Muscle of back (tissue), 11 donors: ENCODE measurements around the gene PPP1R26. TPM values are rescaled to one million over a fixed set of nuclear protein-coding genes. Genes with fewer than 3 reads are reported as not detected.
"Not testable (repeated sequence)": the region's sequence is repeated elsewhere in the genome, so short reads cannot be mapped to it uniquely, and the experiment has no call there.

Experiments
- DNase-seq, 3 donors: peaks; one replicate each; pipeline versions ENCODE4 v3.0.0 to v3.0.0-alpha.2; 2013
- polyA plus RNA-seq, 10 donors: library from polyadenylated mRNA; unstranded; fragments of 120-200 nt; gene quantifications; one replicate each; pipeline ENCODE4 v1.2.1, GENCODE V29; 2013; ENCODE audit not compliant: insufficient read length in 10 of 10

The PPP1R26 gene
- polyA plus RNA-seq, 10 donors: 8.8 to 14.1 (median 9.9) TPM

DNA sequence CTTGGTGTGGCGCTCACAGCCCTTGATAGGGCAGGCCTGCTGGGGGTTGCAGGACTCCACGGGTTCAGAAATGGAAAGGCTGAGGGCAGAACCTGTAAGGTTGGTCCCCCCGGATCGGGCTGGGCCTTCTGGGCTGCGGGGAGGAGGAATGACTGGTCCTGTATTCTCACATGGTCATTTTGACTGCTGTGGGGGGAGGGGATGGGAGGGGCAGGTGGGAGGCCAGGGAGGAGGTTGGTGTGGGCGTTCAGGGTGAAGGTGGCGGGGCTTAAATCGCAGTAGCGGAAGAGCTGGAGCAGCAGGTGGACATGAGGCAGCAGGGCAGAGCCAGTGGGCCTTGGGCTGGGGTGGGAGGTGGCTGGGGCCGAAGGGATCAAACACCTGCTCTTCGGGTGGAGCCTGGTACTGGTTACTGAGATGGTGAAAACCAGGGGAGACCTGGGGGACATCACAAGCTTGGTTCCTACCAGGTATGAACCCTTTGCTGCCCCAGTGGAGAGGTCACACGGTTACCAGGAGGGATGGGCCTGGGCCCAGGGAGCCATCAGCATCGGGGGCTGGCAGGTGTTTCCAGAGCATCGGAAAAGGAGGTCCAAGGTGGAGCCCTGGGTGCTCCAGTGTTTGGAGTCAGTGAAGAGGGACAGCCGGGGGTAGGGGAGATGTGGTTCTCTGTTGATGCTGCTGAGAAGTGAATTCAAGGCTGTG, 22.7 kb downstream of the PPP1R26 start:
- DNase-seq: no peak

DNA sequence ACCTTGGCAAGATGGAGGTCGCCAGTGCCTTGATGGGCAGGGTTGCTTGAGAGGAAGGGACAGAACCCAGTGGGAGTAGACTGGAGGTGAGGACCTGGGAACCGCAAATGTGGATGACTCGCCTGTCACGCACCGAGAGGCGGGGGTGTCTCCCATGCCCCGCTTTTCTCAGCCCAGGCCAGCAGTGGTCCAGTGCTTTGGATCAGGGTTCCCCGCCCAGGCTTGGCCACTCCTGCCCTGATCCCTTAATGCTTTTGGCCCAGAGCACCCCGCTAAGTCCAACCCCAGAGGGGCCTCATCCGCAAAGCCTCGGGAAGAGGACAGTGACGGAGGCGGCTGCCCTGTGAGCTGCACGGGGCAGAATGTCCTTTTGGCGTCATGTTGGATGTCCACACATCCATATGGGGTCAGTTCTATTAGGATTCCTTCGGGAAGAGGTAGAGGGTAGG, 23.3 kb downstream of the PPP1R26 start:
- DNase-seq: no peak

DNA sequence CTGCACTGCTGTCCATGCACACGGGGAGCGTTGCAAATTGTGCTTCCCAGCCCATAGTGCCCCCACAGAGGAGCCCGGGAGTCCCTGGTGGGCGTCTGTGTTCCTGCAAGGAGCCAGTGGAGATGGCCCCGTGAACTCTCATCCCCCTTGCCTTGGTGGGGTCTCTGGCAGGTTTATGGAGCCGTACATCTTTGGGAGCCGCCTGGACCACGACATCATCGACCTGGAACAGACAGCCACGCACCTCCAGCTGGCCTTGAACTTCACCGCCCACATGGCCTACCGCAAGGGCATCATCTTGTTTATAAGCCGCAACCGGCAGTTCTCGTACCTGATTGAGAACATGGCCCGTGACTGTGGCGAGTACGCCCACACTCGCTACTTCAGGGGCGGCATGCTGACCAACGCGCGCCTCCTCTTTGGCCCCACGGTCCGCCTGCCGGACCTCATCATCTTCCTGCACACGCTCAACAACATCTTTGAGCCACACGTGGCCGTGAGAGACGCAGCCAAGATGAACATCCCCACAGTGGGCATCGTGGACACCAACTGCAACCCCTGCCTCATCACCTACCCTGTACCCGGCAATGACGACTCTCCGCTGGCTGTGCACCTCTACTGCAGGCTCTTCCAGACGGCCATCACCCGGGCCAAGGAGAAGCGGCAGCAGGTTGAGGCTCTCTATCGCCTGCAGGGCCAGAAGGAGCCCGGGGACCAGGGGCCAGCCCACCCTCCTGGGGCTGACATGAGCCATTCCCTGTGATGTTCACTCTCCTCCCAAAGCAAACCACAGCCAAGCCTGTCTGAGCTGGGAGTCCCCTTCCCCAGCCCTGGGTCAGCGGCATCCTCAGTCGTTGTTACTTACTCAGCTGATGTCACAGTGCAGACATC, 24.0 kb downstream of the PPP1R26 start:
- no peak for DNase-seq

DNA sequence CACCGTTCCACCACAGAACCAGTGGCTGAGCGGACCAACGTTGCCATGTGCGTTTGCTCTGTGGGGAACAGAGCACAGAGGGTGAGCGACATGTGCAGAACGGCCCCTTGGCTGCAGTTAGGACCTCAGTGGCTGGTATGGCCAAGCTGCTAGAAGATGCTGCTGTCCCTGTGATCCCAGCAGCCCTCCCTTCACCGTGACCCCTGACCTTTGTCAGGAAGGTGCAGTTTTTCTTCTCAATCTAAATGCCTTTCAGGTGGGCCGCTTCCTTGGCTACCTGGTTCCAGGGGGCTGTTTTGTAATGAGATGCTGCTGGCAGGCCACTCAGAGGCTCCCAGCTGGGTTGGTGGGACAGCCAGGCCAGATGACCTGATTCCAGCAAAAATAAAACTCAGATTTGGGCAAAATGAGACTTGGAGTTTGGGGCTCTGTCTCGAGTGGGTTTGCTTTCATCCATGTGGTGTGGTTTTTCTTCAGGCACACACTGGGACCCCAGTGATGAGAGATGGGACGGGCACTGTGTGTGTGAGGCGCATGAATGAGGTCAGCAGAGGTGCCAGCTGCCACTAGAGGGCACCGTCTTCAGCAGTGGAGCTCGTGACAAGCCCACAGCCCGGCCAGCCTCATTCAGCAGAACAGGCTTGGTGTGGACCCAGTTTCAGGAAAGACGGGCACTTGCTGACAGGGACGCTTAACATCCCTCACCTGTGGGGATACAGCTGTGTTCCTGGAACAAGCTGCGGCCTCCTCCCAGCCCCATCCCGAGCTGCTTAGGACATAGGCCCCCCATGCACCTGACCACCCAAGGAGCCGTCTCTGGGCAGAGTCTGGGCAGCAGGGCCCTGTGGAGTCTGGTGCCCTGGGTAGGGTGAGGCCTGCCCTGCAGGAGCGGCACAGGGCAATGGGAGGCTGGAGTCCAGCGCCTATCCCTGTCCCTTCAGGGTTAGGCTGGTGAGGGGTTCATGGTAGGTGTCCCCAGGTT, 25.0 kb downstream of the PPP1R26 start:
- peak in 2 of 3 donors; percentile 32 to 55 for DNase-seq

DNA sequence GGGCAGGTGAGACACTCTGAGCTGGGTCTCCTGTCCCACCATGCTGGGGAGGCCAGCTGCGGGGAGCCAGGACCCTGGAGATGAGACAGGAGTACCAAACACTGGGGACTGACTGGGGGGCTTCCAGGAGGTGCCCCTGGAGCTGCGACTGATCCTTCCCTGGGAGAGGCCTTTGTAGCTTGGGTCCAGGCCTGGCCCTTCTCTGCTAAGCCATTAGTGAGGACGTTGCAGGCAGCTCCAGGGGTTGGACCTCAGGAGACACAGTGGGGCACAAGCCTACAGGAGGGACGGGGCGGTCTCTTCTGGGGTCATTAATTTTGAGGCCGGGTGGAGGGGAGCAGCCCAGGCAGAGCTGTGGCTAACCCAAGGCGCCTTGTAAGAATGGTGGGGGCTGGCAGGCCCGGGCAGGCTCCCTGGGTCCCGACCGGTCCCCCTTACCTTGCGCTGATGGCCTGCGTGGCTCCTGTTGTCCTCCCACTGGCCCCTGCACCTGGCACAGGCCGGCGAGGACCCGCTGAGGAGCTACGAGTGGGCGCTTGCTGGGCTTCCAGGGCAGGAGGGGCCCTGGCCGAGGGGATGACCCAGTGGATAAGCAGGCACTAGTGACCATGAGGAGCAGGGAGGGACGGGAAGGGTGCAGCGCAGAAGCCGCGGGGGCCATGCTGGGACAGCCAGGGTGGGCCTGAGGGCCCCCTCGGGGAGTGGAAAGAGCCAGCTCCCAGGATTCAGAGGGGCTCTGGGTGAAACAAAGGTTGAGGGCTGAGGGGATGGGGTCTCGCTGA, 26.0 kb downstream of the PPP1R26 start:
- DNase-seq: no peak

DNA sequence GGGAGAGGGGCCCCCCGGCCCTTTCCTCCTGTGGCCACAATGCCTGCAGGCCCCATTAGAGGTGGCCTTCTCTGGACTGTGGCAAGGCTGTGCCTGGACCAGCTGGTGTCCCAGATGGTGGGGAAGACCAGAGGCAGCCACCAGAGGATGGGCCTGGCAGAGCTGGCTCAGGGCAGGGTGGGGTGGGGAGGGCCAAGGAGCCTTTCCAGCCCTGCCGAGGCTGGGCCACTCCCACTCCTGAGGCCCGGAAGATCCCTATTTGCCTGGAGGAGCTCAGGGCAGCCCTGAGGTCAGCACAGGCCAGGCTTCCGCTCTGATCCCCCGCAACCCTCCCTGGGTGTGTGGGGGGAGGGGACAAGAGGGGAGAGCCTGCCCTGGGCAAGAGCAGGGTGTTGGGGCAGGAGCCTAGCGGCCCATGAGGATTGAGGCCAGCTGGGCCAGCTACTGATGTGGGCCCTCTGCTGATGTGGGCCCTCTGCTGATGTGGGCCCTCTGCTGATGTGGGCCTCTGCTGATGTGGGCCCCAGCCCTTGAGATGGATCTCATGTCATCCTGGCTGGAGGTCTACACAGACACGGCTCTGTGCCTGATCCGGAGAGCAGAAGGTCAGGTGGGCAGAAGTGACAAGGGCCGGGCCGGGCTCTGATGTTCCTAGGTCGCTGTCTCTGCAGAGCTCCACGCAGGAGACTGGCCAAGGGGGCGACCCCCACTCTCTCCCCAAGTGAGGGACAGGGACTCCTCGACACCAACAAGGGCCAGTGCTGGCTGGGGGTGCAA, 26.9 kb downstream of the PPP1R26 start:
- no peak for DNase-seq

DNA sequence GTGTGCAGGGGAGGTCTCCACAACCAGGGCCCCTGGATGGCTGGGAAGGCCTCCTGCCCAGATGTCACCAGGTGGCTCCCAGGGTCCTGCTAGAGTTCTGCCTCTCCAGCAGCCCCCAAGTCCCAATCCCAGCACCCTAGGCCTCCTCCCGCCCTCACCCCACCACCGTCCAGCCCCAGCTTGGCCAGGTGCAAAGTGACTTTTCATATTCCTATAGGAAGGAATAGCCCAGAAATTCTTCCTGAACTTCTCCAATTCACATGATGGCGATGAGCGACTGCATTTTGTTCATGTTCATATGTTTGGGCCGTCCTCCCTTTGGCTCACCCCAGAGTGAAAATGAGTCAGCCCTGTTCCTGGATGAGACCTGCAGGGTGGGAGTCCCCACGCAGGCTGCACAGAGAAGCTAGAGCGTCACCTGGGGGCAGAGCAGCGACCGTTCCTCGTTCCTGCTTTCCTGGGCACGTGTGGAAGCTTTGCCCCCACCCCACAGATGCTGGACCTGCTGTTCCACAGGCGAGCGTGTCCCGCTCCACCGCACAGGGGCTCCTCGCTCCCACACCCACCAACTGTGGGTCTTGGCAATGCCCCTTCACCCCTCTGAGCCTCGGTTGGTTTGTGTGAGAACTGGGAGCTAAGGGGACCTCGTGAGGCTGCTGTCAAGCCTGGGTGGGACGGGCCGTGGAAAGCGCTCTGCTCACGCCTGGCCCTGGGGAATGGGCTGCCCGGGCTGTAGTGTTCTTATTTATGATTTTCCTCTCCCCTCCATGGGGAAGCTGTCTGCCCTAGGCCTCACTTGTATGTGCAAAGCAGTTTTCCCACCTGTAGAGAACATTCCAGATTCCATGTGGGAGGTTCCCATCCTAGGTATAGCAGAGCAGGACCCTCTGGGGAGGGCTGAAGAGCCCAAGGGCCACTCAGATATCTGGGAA, 27.8 kb downstream of the PPP1R26 start:
- no peak for DNase-seq

DNA sequence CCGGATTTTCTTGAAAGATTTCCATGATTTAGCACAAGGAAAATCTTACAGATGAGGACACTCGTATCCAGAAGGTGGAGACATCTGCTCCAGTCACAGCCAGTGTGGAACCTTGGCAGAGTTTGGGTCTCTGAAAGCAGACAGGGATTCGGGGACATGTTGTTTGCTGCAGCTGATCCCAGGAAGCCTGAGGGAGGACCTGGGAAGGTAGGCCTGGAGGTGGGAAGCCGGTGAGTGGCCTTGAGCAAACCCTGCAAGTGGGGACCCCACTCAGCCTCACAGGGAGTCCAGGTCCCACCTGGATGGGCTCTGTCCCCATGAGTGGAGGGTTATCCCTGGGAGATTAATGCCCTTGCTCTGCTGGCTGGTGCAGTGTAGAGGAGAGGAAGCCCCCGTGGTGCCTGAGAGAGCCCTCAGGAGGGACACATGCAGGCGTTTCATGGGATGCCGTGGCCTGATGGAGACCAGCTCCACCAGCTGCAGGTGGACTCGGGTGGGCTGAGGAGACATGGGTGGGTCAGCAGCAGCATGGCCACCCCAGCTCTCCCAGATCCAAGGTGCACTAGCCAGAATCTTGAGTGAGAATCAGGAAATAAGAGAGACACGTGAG, 28.7 kb downstream of the PPP1R26 start:
- DNase-seq: no peak

DNA sequence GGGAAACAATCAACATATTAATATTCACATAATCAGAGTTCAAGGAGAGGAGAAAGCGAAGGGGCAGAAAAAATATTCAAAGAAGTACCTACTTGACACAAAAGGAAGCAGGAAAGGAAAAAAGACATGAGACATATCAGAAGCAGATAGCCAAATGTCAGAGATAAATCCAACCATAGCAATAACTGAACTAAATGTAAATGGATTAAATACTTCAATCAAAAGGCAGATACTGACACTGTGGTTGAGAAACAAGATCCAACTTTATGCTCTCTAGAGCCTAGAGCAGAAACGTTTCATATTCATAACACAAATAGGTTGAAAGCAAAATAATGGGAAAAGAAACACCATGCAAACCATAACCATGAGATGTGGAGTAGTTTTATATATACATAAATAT, 29.9 kb downstream of the PPP1R26 start:
- DNase-seq: no peak

DNA sequence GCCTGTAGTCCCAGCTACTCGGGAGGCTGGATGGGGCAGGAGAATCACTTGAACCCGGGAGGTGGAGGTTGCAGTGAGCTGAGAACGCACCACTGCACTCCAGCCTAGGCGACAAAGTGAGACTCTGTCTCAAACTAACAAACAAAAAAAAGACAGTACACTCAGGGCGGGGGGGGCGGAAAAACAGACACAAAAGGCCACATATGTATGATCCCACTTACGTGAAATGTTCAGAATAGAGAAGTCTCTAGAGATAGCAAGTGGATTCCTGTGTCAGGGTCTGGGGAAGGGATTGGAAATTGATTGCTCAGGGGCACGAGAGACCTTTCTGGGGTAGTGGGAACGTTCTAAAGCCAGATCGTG, 32.6 kb downstream of the PPP1R26 start:
- DNase-seq: no peak

DNA sequence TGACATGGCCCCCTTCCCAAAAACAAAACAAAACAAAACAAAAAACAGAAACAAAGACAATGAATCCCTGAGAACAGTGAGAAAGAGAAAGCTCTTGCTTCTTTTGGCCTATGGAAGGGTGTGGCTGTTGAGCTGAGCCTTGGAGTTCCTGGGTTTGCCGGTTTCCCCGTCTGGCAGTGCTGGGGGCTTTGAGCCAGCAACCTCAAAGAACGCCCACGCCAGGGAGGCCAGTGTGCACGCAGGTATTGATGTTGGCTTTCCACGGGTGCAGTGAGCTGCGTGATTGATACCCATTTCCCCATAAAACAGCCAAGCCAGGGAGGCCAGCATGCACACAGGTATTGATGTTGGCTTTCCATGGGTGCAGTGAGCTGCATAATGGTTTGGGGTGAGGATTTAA, 33.3 kb downstream of the PPP1R26 start:
- no peak for DNase-seq

DNA sequence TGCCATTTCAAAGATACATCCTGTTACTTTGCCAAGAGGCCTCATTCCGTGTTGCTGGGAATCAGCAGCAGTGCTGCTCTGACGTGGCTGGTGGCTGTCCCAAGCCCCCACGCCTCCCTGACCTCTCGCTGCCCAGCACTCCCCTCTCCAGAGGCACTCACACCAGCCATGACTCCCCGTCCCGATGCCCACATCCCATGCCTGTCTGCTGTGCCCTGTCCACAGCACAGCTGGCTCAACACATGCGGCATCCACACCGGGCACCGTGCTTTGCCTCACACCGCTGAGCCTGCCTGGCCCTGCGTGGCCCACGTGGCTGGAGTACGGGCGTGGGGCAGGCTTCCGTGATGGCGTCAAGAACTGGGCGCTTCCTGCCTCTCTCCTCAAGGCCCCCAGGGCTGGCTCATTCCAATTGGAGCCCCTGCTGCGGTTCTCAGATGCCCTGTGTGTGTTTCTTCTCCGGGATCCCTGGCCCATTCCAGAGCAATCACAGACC, 33.8 kb downstream of the PPP1R26 start:
- DNase-seq: no peak

DNA sequence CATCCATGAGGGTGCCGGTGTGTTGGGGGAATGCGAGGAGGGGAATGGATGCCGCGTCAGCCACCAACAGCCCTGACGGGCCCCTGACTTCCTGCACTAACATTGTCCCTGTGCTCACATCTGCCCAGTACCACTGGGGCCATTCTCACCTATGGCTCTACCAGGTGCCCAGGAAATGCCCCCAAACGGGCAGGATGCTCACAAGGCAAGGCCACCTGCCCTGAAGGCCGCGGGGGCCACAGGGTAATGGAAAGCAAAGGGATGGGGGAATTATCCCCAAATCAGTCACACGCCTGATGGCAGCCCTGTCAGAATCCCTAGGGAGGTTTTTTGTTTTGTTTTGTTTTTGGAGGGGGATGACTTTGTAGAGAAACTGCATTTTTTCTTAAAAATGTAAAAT, 34.3 kb downstream of the PPP1R26 start:
- not testable (repeated sequence) for DNase-seq

DNA sequence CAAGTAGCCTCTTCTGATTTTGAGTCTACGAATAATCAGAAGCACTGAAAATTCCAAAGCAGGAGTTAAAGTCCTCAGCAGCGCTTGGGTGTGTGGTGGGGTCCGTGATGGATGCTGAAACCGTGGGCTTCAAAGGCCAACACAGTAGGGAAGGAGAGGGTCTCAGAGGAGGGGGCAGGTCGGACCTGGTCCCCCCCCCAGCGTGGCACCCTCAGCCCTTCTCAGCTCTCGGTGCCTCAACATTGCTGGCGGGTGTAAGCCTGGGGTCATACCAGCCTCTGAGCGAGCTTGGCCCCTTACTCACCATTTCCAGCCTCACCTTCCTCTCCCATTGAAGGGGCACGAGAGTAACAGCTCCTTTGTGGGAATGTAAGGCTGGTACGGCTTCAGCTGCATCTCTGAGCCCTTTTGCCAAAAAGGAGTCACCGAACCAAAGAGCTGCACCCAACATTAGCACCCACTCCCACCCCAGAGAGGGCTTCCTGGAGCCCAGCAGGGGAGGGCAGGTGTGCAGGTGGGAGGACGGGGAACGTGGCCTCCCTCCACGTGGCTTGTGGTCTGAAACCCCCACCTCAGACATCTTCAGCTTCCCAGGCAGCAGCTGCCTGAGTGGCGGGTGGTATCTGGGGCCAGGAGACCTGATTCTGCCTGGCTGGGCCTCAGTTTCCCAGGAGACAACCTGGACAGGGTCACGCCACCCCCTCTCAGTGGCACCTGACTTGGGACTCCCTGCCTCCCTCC, 34.9 kb downstream of the PPP1R26 start:
- DNase-seq: no peak

DNA sequence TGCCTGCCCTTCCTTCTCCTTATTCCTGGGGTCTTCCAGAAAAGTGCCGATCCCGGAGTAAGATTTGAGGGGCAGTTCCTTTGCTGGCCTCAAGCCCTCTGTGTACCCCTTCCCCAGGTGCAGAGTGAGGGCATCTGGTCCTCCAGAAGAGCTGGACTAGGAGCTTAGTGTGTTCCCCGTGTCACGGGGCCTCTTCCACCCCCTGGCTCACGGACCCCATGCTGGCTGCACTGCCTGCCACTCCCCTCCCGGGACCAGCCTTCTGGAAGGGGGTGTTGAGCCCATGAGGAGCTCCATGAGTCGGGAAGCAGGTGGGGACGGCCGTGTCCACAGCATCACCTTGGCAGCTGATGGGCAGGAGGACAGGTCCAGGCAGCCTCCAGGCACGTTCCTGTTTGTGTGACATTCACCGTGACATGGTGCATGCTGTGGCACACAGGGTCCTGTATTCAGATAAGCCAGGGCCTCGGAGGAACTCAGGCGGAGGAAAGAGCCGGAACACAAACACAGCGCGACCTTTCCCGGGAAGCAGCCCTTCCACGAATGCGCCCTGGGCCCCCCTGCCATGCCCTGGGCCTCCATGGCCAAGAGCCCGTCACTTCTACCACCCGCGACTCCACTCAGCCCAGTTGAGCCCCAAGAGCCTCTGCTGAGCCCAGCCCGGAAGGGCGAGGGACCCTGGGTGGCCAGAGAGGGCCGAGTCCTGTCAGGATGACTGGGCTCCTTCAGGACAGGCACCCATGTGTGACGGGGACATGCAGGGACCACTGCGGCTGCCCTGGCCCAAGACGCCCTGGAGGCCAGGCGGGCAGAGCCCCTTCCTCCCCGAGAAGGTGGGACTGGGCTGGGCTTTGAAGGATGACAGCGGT, 35.7 kb downstream of the PPP1R26 start:
- DNase-seq: no peak

DNA sequence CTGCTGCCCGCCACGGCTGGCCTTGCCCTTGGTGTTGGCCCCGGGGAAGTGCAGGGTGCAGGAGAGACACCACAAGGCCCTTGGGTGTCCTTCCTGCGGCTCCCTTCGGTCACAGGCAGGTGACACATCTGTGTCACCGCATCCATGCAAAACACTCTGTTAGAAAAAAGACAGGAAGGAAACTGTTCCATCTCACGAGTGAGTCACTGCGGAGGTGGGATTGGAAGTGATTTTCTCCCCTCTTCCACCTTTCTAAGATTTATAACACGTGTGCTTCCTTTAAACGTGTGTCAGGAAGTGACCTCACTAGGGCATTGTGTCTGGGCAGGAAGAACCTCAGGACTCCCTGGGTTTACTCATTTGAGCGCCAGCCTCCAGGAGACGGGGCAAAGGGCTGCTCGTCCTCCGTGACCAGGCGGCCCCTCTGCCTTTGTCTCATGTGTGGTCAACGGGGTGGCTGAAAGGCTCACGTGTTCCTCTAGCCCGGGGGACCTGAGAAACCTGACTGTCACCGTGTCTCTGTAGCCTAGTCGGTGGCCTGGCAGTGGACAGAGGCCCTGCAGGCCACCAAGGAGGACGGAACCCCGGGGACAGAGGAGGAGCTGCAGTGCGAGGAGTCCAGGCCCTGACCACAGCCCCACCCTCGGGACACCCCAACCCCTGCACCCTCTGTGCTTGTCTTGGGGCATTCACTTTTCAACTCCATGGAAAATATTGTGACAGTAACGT, 36.7 kb downstream of the PPP1R26 start:
- no peak for DNase-seq
